IPS-18a (cell line): ENCODE data around the gene NCOA1.
A peak's percentile ranks its signal among the peaks of the same experiment; 100 is the strongest.
"Not testable (repeated sequence)": the region's sequence is repeated elsewhere in the genome, so short reads cannot be mapped to it uniquely, and the experiment has no call there.

Experiments
- H3K27ac ChIP-seq: one replicate; pipeline ENCODE4 v1.5.1; 2013; ENCODE audit warnings: low read length
- H3K27me3 ChIP-seq: one replicate; pipeline ENCODE4 v1.6.1; 2013; ENCODE audit warnings: mild to moderate bottlenecking, low read length; ENCODE audit not compliant: control insufficient read depth, insufficient read depth
- H3K36me3 ChIP-seq: one replicate; pipeline ENCODE4 v1.6.1; 2013; ENCODE audit warnings: low read depth, low read length; ENCODE audit not compliant: control insufficient read depth
- H3K4me1 ChIP-seq: one replicate; pipeline ENCODE4 v1.6.1; 2013; ENCODE audit warnings: low read depth, low read length; ENCODE audit not compliant: control insufficient read depth
- H3K4me3 ChIP-seq: one replicate; pipeline ENCODE4 v1.5.1; 2013; ENCODE audit warnings: low read length
- H3K9ac ChIP-seq: one replicate; pipeline ENCODE4 v1.6.1; 2013; ENCODE audit warnings: mild to moderate bottlenecking, low read length, moderate library complexity
- H3K9me3 ChIP-seq: one replicate; pipeline ENCODE4 v1.6.1; 2013; ENCODE audit warnings: low read depth, low read length; ENCODE audit not compliant: control insufficient read depth

Gene NCOA1

GRCh38 chr2:24792542-24792873 is 301.5 kb downstream of the NCOA1 start:
- Histone ChIP-seq H3K4me3 (peak overlapping the region; percentile 88), H3K4me1 (peaks cover 27% of the 10 kb centered on the region), H3K27ac (peak overlapping the region; percentile 98), H3K9ac (peak overlapping the region; percentile 95), H3K27me3 (no peaks in the 10 kb centered on the region), H3K36me3 (peaks cover 24% of the 10 kb centered on the region), H3K9me3 (no peaks in the 10 kb centered on the region)

- H3K36me3 ChIP-seq = peaks cover 28% of the 10 kb centered on the region
- H3K27ac ChIP-seq = peak within 1 kb of the TSS; percentile 98
- H3K4me3 ChIP-seq = peak within 1 kb of the TSS; percentile 88
- H3K9me3 ChIP-seq = no peaks in the 10 kb centered on the region
- peak within 1 kb of the TSS; percentile 95 for H3K9ac ChIP-seq
- H3K27me3 ChIP-seq = no peaks in the 10 kb centered on the region
- peaks cover 27% of the 10 kb centered on the region for H3K4me1 ChIP-seq
These were observed 302.1 kb downstream of the NCOA1 start, which contains the start of the genes CENPO and PTRHD1 for GRCh38 chr2:24792874-24793760. CENPO (plus strand) TSS chr2:24793425; CDS start chr2:24793920, 495 bp downstream. PTRHD1 (minus strand) TSS chr2:24793391; CDS start chr2:24793377, 14 bp downstream.

DNA sequence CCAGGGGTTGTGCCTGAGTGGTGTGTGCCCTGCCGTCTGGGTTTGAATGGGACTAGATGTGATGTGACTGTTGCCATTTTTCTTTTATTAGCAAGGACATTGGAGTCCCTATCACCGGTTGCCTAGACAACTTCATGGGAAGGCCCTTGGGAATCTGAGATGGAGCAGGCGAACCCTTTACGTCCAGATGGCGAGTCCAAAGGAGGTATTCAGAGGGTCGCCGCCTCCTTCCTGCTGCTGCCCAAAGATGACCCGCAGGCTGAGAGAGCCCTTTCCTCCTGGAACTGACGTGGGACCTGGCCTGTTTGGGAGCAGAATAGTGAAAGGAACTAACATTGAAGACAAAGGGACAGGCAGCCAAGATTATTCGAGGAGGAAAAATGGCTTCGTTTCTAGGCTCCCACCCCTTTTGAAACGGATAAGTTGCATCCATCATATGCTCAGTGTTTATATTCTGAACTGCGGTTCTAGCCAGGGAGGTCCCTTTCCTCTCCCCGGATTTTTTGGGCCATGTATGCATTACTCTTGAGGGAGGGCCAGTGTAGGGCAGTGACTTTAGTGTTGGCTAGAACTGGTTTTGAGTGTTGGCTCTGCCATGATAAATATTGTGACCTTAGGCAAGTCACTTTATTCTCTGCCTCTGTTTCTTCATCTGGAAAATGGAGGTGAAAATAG is 302.8 kb downstream of the NCOA1 start:
- no peaks in the 10 kb centered on the region for H3K9me3 ChIP-seq
- peak overlapping the region; percentile 98 for H3K27ac ChIP-seq
- H3K4me1 ChIP-seq = peaks cover 27% of the 10 kb centered on the region
- peak overlapping the region; percentile 88 for H3K4me3 ChIP-seq
- H3K9ac ChIP-seq = peak overlapping the region; percentile 95
- H3K27me3 ChIP-seq = no peaks in the 10 kb centered on the region
- H3K36me3 ChIP-seq = peaks cover 26% of the 10 kb centered on the region

DNA sequence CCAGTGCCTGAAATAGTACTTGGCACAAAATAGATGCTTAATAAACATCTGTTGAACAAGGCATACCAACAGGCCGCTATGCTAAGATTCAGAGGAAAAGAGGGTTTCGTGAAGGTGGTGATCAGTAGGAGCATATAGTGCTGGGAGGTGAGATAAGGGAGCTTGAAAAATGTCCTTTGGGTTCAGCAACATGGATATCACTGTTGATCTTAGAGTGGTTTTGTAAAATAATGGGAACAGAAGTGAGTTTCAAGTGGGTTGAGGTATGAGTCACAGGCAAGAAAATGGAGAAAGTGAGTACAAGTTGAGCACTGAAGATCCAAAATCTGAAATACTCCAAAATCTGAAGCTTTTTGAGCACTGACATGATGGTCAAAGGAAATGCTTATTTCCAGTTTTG is 306.6 kb downstream of the NCOA1 start:
- H3K27me3 ChIP-seq = no peaks in the 10 kb centered on the region
- peaks cover 27% of the 10 kb centered on the region for H3K36me3 ChIP-seq
- H3K9me3 ChIP-seq = no peaks in the 10 kb centered on the region
- no peak overlapping the region for H3K9ac ChIP-seq
- H3K4me1 ChIP-seq = peaks cover 12% of the 10 kb centered on the region
- H3K4me3 ChIP-seq = no peak overlapping the region
- no peak overlapping the region for H3K27ac ChIP-seq

DNA sequence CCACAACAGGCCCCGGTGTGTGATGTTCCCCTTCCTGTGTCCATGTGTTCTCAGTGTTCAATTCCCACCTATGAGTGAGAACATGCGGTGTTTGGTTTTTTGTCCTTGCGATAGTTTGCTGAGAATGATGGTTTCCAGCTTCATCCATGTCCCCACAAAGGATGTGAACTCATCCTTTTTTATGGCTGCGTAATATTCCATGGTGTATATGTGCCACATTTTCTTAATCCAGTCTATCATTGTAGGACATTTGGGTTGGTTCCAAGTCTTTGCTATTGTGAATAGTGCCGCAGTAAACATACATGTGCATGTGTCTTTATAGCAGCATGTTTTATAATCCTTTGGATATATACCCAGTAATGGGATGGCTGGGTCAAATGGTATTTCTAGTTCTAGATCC is 309.4 kb downstream of the NCOA1 start:
- not testable (repeated sequence) for H3K27me3 ChIP-seq, H3K9me3 ChIP-seq, H3K9ac ChIP-seq, H3K27ac ChIP-seq, H3K4me1 ChIP-seq, H3K4me3 ChIP-seq
- peaks cover 23% of the 10 kb centered on the region for H3K36me3 ChIP-seq

DNA sequence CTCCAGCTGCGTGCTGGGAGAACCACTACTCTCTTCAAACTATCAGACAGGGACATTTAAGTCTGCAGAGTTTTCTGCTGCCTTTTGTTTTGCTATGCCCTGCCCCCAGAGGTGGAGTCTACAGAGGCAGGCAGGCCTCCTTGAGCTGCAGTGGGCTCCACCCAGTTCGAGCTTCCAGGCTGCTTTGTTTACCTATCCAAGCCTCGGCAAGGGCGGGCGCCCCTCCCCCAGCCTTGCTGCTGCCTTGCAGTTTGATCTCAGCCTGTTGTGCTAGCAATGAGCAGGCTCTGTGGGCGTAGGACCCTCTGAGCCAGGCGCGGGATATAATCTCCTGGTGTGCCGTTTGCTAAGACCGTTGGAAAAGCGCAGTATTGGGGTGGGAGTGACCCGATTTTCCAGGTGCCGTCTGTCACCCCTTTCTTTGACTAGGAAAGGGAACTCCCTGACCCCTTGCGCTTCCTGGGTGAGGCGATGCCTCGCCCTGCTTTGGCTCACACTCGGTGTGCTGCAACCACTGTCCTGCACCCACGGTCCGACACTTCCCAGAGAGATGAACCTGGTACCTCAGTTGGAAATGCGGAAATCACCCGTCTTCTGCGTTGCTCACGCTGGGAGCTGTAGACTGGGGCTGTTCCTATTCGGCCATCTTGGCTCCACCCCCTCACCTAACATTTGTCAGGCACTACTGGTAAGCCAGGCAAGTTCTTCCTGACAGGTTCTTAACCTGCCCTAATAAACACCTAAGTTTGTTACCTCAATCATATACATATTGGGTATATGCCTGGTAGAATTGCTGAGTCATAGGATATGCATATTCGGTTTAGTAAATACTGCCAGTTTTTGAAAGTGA is 315.0 kb downstream of the NCOA1 start:
- not testable (repeated sequence) for H3K36me3 ChIP-seq, H3K4me1 ChIP-seq, H3K9ac ChIP-seq, H3K9me3 ChIP-seq, H3K4me3 ChIP-seq, H3K27ac ChIP-seq, H3K27me3 ChIP-seq

- Histone ChIP-seq H3K9ac (no peak overlapping the region), H3K4me3 (no peak overlapping the region), H3K36me3 (peaks cover 8% of the 10 kb centered on the region), H3K27ac (no peak overlapping the region), H3K4me1 (no peaks in the 10 kb centered on the region), H3K9me3 (peaks cover 3% of the 10 kb centered on the region), H3K27me3 (no peaks in the 10 kb centered on the region)
These were observed 315.6 kb downstream of the NCOA1 start for GRCh38 chr2:24806661-24807036.

DNA sequence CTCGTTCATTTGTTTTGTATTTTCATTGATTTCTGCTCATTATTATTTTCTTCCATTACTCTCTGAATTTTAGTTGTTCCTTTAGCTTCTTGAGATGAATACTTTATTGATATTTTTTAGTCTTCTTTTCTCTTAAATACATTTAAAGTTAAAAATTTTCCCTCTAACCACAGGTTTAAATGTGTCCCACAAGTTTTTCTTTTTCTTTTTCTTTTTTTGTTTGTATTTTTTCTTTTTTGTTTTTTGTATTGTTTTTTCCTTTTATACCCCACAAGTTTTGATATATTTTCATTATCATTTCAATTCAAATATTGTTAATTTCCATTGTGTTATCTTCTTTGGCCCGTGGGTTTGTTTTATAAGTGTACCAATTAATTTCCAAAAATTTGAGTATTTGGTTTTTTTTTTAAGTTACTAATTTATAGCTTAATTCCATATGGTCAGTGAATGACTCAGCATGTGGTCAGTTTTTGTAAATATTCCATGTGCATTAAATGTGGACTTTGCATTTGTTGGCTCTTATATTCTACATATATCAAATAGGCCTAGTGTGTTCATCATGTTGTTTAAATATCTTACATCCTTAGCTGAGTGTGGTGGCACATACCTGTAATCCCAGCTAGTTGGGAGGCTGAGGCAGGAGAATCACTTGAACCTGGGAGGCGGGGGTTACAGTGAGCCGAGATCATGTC is 318.4 kb downstream of the NCOA1 start:
- Histone ChIP-seq H3K4me1 (no peaks in the 10 kb centered on the region), H3K4me3 (no peak overlapping the region)

DNA sequence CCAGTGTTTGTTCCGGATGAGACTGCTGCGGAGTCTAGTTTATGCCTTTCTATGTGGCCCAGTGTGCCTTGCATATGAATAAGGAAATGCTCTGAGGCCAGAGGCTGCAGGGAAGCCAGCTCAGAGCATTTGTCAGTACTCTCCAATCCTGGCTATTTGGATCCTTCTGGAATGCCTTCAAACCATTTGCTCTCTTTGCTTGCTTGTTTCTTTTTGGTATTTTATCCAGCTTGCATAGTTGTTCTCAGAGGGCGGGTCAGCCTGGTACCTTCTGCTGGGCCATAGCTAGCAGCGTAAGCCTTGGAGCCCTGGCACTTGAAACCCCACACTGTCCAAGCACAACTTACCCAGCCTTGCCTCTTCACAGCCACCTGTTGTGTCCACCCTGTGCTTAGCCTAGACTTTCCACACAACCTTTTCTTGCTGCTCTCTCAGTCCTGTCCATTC is 322.7 kb downstream of the NCOA1 start:
- Histone ChIP-seq H3K36me3 (peaks cover 50% of the 10 kb centered on the region), H3K9me3 (no peaks in the 10 kb centered on the region), H3K4me1 (no peaks in the 10 kb centered on the region), H3K27me3 (no peaks in the 10 kb centered on the region), H3K4me3 (no peak overlapping the region), H3K9ac (no peak overlapping the region), H3K27ac (no peak overlapping the region)

More for the DNA sequence above, 318.4 kb downstream of the NCOA1 start:
- H3K27me3 ChIP-seq = no peaks in the 10 kb centered on the region
- no peak overlapping the region for H3K27ac ChIP-seq
- peaks cover 3% of the 10 kb centered on the region for H3K9me3 ChIP-seq
- no peak overlapping the region for H3K9ac ChIP-seq
- peaks cover 17% of the 10 kb centered on the region for H3K36me3 ChIP-seq

DNA sequence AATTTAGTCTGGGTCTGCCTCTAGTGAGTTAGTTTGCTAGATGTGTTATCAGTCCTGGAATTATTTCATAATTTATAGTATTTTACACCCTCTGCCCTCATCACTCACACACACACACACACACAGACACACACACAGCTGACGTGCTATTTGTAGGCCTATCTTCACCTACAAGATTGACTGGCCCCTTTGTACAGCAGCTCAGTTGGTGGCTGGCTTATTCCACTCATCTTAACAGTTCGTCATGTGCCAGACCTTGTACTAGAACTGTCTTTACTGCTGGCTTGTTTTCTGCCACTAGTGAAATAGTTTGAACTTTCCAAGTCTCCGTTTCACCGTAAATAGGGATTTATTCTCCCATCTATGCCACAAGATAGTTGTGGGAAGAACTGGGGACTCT is 323.5 kb downstream of the NCOA1 start:
- no peaks in the 10 kb centered on the region for H3K4me1 ChIP-seq
- H3K27ac ChIP-seq = no peak overlapping the region
- H3K4me3 ChIP-seq = no peak overlapping the region
- no peak overlapping the region for H3K9ac ChIP-seq
- no peaks in the 10 kb centered on the region for H3K9me3 ChIP-seq
- peaks cover 57% of the 10 kb centered on the region for H3K36me3 ChIP-seq
- no peaks in the 10 kb centered on the region for H3K27me3 ChIP-seq

GRCh38 chr2:24815171-24815570 is 324.1 kb downstream of the NCOA1 start:
- Histone ChIP-seq H3K4me3 (no peak overlapping the region), H3K9ac (no peak overlapping the region), H3K9me3 (no peaks in the 10 kb centered on the region), H3K36me3 (peaks cover 62% of the 10 kb centered on the region), H3K4me1 (no peaks in the 10 kb centered on the region), H3K27ac (no peak overlapping the region), H3K27me3 (no peaks in the 10 kb centered on the region)
